Skin of body (tissue), 2 donors: Measurements from ENCODE around the gene TM9SF3. TPM values are rescaled to one million over a fixed set of nuclear protein-coding genes. Genes with fewer than 3 reads are reported as not detected.
"Not testable (repeated sequence)": the region's sequence is repeated elsewhere in the genome, so short reads cannot be mapped to it uniquely, and the experiment has no call there.

ENCODE experiments used
- DNase-seq: peaks from one replicate; lab custom pipeline; 2025; lab: John Stamatoyannopoulos, UW
- total RNA-seq: library from RNA; depleted of rRNA; stranded (reverse); fragments of >200 nt; gene quantifications from one replicate; pipeline ENCODE4 v1.2.3, GENCODE V29; 2014

The TM9SF3 gene
- total RNA-seq, 1 donor from 2014 or later: 83.2 TPM

DNA sequence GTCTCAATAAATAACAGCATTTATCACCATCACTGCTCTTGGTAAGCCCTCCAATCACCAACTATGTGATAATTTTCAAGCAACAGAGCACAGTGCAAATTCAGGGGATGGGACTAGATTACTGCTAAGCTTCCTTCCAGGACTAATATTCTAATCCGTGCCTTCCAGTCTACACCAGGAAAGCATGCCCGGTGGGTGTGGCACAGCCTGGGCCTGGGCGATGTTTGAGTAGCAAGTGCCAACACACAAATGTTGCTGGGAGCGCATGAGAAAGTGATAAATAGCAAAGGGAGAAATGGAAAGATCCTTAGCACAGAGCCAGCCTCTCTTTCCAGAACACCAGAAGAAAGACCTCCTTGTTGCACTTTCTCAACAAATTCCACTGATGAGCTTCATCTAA, 13.5 kb upstream of the TM9SF3 start:
- no peak for DNase-seq

DNA sequence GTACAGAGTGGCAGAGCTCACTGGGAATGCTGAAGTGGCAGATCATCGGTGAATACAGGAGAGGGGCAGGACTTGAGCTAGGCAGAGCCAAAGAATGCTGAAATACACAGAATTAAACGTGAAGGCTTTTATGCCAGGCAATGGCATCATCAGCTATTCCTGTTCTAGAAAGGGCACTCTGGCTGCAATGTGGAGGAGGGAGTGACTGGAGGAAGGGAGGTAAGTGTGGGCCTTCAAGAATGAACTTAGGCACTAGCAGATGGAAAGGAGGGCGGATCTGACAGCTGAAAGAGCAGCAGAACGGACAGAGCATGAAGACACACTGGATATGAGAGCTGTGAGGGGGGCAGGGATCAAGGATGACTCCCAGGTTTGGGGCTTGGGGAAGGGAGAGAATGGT, 12.0 kb upstream of the TM9SF3 start:
- DNase-seq: no peak

DNA sequence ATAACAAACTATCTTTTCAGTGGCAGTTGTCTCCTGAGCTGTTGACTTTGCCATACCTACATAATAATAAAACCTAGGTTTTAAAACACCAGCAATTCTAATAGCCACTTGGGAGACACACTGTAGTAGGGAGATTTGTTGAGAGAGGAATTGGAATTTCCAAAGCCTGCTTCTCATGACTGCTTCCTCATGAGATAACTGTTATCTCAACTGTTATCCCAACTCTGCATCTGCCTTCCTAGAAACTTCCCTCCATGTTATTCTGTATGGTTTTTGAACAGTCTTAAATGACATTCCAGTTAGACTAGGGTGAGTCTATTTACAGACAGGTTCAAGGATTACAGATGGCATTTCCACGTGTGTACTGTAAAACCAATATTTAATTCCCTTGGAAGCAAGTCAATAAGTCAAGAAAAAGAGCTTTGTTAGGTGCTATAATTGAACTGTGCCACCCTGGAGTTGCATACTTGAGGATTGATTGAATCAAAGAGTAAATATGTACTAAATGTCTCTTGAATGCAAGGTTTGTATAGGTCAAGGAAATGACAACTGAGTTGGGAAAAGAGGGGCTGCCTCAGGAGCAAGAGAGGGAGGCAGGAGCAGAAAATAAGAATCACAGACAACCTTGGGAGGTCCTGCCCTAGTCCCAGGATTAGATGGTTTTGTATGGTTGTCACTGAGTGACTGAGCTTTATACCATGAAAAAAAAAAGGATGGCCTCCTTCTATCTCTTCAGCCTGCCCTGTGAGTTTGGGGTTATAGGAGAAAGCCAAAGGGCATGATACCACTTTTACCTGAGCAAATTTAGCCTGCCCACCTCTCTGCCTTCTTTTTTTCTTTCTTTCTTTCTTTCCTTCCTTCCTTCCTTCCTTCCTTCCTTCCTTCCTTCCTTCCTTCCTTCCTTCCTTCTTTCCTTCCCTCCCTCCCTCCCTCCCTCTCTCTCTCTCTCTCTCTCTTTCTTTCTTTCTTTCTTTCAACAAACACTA, 9.9 kb upstream of the TM9SF3 start:
- DNase-seq: no peak

DNA sequence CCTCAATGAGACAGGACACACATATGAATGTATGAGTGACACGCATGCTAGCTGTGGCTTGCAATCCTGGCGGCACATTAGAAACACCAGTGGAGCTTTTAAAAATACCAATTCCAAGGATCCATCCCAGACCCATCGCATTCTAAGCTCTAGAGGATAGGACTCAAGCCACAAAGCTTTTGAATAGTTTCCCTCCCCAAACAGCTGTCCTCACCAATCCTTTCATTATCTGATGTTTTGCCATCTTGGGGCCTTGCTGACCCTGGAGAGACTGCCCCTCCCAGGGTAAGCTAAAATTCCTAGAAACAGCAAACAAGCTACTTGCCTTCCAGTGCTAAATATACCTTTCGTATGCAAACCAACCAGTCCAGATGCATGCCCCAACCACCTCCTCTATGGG, 8.9 kb upstream of the TM9SF3 start:
- DNase-seq: no peak

DNA sequence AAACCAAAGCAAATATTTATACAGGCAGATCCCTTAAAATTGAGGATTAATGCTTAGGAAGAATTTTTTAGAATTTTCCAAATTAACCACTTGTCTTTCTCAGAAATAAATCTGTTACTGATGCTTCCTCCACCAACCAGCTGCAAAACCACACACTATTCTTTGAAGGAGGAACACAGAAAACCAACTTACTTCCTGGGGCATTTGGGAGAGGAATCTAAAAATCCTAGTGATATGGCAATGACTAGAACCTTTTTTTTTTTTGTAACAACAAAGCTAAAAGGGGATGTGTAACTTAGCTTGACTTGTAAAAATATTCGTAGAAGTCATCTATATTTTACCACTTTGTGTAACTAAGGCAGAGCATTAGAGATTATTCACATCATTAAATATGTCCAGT, 5.1 kb upstream of the TM9SF3 start:
- no peak for DNase-seq

DNA sequence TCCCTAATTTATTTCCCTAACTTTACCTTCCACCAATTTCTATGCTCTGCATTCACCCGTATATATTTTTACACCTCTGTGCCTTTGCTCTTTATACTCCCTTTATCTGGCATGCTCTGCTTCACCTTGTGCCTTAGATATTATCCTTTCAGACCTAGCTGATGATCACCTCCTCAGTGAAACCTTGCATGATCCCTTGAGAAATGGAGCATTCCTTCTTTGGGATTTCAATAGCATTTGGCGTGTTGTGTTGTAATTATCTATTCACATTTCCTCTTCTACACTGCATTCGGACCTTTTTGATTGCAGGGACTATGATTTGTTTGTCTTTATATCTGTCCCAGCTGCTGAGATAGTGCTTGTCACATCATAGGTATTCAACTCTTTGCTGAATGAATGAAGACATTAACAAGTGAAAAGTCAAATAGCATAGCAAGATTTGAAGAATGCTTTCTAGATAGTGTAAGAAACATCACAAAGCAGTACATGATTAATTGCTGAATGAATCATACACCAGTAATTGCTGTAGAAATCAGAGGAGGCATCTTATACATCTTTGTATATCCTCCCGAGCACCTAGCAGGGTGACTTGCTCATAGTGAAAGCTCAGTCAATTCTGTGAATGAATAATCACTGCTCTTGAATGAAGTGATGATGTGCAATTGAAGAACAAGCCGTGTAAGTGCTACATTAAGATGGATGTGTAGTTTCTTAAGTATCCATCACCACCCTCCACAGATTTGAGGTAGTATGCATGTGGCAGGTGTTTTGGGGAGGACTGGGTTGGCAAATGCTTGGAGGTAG, 2.0 kb upstream of the TM9SF3 start:
- DNase-seq: no peak

DNA sequence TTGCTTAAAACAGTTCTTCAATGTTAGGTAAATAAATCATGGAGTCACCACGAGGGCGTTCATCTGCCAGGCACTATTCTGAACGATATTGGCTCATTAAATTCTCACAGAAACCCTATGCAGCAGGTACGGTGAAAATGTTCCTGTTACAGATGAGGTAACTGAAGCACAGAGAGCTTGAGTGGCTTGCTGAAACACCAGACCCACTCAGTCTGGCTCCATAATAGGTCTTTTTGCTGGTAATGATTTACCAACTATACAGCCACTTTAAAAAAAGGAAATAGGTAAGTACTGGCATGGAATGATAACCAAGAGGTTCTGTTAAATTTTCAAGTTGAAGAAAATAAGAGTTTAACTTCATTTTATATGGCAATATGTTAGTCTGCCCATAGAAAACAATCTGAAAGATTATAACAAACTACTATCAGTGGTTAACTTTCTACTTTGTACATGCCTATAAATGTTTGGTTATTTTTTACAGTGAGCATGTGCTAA, 1.3 kb upstream of the TM9SF3 start:
- no peak for DNase-seq

DNA sequence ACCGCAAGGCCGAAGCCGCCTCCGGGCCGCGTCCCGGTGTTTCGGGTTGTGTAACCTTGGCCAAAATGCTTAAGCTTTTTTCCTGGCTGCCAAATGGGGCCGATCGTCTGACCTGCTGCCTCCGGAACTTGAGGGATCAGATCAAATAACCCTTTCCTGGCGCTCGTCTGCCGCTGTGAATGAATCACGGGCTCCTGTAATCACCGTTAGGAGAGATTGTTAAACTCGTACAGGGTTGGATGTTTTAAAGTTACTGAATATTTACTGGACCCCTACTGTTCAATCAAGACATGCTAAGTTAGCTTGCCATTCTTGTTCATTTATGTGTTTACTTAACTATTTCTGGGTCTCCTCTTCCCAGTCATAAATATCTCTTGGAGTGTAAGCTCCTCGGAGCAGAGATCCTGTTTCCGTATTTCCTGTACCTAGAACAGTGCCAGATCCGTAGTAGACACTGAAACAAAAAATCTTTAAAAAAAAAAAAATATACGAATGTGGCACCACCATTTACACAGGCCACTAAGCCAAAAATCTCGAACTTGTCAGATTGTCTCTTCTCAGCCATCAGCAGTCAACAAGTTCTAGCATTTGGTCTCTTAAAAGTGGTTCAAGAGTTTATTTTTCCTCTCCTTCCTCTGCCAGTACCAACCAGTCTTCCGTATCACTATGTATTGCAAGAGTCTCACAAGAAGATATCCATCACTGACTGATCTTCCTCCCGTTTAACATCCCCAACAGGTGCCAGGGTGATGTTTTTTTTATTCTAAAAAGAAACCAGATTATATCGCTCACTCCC, 650 bp upstream of the TM9SF3 start:
- peak; percentile 73 for DNase-seq

DNA sequence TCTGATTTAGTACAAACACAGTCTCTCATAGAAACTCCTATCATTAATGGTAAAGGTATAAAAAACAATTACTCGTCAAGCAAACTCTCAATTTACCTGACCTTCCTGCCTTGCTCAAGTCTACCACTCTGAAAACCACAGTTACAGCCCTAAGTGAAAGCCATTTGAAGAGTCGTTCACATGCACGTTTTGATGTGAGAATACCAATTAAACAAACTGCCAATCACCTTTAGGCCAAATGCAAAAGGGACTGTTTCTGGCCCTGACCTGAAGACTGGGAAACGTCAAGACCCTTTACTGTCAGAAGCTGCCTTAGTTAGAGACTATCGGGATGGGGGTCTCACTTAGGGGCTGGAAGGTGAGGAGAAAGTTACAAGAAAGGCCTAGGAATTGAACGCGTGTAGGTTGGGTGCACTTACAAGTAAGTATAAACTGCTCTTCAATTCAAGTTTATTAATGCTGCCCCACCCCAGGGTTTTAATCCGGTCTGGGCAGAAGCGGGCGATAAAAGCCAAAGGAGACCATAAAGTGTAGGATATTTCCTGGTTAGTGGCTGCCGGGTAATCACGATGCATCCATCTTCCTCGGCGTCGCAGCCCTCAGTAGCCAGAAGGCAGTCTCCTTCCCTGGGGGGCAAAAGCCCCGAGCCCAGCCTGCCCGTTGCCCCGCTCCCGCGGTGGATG, 935 bp downstream of the TM9SF3 start:
- DNase-seq: peak; percentile 36

DNA sequence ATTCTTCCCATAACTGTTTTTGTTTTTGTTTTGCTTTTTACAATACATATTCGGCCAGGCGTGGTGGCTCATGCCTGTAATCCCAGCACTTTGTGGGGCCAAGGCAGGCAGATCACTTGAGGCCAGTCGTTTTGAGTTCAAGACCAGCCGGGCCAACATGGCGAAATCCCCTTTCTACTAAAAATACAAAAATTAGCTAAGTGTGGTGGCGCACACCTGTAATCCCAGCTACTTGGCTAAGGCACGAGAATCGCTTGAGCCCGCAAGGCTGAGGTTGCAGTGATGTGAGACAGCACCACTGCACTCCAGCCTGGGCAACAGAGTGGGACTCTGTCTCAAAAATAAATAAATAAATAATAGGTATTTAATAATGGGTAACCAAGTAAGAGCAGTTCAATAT, 2.3 kb downstream of the TM9SF3 start:
- DNase-seq: no peak

DNA sequence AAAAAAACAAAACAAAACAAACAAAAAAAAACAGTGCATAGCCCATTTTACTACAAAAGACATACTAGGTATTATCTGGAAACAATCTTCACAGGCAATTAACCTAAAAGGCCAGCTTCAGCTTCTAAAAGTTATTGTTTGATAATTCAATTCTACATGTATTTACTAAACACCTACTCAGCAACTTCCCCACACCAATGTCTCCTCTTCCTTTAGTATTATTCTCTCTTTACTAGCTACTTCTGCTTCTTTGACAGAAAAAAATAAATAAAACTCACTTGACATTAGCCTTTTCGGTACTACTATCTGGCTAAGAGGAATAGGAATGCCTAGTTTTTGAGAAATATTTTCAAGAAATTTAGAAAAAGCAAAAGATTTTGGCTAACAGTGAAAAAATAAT, 2.8 kb downstream of the TM9SF3 start:
- no peak for DNase-seq

DNA sequence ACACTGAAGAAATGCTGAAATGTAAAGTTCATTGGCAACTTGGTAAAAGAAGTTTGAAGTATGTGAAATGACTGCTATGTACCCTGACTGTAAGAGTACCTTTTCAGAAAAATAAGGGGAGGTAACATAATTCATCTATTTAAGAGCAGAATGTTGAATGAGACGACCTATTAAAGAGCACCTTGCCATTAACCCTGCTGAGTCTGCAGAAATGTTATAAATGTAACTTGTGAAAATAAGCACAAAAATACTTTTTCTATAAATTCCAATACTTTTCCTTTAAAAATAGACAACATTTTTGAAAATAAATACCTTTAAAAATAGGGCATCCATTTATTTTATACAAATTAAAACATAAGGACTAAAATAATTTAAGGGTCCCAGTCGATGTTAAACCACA, 7.7 kb downstream of the TM9SF3 start:
- no peak for DNase-seq

DNA sequence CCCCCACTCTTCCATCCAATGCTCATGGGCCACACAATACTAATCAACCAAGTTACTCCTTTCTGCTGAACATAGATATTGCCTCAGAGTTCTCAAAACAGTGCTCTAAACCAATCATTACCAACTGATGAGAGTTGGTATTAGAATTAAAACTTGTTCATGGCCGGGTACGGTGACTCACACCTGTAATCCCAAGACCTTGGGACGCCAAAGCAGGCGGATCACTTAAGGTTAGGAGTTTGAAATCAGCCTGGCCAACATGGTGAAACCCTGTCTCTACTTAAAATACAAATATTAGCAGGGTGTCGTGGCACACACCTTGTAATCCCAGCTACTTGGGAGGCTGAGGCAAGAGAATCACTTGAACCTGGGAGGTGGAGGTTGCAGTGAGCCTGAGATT, 8.2 kb downstream of the TM9SF3 start:
- DNase-seq: no peak

DNA sequence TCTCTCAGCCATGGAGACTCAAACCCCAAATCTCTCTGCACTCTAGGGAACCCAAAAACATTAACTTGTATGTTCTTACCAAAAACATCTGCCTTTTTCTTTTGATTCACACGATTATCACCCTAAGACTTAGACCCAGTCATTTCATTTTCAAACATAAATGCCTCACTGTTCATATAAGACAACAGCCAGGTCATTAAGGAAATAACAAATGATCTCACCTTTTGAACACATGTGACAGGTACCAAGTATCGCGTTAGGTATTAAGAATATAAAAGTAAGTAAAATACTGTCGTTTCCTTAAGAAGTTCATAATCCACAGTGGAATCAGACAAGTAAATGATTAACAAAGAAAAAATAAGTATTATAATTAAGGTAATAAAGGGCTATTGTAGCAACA, 8.8 kb downstream of the TM9SF3 start:
- DNase-seq: no peak

DNA sequence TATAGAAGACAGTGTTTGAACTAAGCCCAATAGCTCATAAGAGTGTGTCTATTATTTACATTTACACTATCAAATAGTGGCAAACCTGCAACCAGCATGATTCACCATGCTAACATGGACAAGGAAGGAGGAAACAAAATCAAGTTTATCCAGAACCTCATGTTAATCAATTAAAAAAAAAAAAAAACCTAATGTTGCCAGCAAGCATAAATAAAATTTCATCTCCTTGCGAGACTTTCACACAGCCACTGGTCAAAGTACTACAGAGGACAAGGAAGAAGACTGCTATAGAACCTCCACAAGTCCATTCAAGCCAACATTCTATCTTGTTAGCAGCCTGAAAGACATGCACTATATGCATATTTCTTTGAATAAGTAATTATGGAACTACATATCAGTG, 9.7 kb downstream of the TM9SF3 start:
- DNase-seq: no peak

DNA sequence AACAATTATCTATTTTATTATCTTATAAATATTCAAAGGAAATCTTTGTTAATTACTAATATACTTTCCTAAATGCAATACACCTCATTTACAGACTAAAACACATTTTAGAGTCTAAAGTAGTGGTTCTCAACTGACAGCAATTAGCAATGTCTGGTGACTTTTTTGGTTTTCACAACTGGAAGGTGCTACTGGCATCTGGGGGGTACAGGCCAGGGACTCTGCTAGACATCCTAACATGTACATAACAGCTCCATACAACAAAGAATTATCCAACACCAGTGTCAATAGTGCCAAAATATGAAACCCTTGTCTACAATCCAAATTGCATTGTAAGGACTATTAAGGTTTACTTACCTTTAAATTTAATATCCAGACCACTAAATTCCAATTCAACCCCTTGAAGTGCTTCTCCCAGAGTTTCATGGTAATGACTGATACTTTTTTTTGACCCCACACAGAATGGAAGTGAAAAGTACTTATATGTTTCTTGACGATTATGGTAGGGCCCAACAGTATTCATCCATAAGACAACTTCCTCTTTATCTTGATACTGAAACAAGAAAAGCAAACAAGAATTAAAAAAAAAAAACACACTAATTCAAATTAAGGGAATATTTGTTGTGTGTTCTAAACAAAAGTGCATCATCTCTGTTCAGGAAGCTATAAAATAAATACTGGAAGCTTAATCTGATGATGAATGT, 10.4 kb downstream of the TM9SF3 start:
- DNase-seq: no peak

DNA sequence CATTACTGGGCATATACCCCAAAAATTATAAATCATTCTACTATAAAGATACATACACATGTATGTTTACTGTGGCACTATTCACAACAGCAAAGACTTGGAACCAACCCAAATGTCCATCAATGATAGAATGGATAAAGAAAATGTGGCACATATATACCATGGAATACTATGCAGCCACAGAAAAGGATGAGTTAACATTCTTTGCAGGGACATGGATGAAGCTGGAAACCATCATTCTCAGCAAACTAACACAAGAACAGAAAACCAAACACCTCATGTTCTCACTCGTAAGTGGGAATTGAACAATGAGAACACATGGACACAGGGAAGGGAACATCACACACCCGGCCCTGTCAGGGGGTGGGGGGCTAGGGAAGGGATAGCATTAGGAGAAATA, 12.2 kb downstream of the TM9SF3 start:
- not testable (repeated sequence) for DNase-seq

DNA sequence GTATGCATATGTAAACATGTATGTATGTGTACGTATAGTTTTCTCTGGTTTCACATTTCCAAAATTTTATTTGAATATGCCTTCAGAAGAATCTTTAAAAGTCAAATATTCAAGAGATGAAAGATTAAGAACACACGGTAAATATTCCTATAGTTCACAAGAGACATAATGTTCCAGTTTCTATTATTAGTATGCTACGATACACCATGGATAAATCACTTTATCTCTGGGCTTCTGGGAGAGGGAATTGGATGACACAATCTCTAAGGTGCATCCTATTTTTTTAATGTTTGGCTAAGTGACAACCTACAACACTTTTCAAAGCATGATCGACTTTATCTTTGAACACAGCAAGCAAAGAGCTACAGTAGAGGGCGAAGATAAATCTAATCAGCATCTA, 13.8 kb downstream of the TM9SF3 start:
- DNase-seq: no peak

DNA sequence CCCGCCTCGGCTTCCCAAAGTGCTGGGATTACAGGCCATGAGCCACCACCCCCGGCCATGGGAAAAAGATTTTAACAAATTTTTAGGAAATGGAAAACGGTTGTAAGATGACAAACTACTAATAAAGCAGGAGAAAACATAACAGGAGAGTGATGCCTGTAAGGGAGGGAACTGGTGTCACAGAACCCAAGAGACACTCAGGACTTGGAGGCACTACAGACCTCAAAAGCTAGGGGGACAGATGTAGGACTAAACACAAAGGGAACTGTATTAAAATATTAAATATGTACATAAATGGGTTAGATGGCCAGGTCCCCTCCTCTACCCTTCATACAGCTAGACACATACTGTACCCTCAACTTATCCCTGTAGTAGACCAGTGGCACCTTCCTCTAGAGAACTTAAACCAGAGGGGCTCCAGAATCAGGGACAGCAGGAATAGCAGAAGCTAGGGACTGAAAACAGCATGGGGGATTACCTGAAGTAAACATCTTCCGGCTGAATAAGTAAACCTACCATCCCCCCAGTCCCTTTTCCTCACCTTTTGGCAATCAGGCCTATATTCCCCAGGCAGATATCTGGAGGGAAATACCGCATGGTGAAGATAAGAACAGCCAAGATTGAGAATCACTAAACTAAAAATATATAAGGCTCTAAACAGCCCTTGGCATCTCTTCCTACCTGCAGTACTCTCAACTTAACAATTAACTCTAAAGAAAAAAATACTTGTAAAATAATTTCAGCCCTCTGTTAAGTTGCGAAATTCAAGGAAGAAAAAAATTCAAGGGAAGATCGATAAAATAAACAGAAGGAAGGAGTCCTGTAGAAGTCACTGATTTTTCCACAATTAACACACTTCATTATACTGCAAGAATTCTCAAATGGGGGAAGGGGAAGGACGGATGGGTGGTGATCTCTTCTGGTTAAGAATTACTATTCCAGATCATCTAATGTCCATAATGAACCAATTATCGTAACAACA, 15.5 kb downstream of the TM9SF3 start:
- DNase-seq: no peak
